ENCODE results near the gene CABLES1. TPM values are rescaled to one million over a fixed set of nuclear protein-coding genes. Genes with fewer than 3 reads are reported as not detected.

The CABLES1 gene
- polyA plus RNA-seq, 1 donor (not counting 4 experiments of a cell fraction or from before 2014, with no cell fraction given): 1.00 TPM

- Histone ChIP-seq H4K20me1 (ENCODE audit: control insufficient read depth, extremely low read depth, insufficient read depth, low read length) (no peaks in the 10 kb centered on the region), H3K36me3 (ENCODE audit: control insufficient read depth in 2 of 2, extremely low read depth in 1 of 2, insufficient read depth in 2 of 2, low read length in 2 of 2) (no peaks in the 10 kb centered on the region), H3K79me2 (ENCODE audit: control insufficient read depth, insufficient read depth, low read length) (no peaks in the 10 kb centered on the region), H3K4me1 (ENCODE audit: control insufficient read depth, extremely low read depth, insufficient read depth, low read length) (peaks cover 19% of the 10 kb centered on the region), H3K27me3 (ENCODE audit: control insufficient read depth, extremely low read depth, insufficient read depth, low read length) (no peaks in the 10 kb centered on the region), H3K9me3 (ENCODE audit: control insufficient read depth, low read depth, low read length) (no peaks in the 10 kb centered on the region), H2AFZ (ENCODE audit: control insufficient read depth, low read length) (no peak overlapping the region), H3K27ac (ENCODE audit: control insufficient read depth, insufficient read depth, low read length) (no peak overlapping the region), H3K4me3 (ENCODE audit: control insufficient read depth in 2 of 3, extremely low read depth in 1 of 3, insufficient read depth in 2 of 3, low read depth in 1 of 3, low read length in 3 of 3) (no peak overlapping the region), H3K9ac (ENCODE audit: control insufficient read depth, extremely low read depth, insufficient read depth, low read length) (no peak overlapping the region), H3K9me1 (ENCODE audit: control insufficient read depth, extremely low read depth, insufficient read depth, low read length) (no peaks in the 10 kb centered on the region), H3K4me2 (ENCODE audit: control insufficient read depth, extremely low read depth, insufficient read depth, low read depth, low read length) (no peak overlapping the region)
- DNase-seq (ENCODE audit: low read depth, low spot score): no peak
- FAIRE-seq: no peak
- TF ChIP-seq, protein P1, sequence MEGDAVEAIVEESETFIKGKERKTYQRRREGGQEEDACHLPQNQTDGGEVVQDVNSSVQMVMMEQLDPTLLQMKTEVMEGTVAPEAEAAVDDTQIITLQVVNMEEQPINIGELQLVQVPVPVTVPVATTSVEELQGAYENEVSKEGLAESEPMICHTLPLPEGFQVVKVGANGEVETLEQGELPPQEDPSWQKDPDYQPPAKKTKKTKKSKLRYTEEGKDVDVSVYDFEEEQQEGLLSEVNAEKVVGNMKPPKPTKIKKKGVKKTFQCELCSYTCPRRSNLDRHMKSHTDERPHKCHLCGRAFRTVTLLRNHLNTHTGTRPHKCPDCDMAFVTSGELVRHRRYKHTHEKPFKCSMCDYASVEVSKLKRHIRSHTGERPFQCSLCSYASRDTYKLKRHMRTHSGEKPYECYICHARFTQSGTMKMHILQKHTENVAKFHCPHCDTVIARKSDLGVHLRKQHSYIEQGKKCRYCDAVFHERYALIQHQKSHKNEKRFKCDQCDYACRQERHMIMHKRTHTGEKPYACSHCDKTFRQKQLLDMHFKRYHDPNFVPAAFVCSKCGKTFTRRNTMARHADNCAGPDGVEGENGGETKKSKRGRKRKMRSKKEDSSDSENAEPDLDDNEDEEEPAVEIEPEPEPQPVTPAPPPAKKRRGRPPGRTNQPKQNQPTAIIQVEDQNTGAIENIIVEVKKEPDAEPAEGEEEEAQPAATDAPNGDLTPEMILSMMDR (optimal IDR thresholded peaks at IDR 0.05 in 1 of 3, IDR thresholded peaks at IDR 0.05 in 1 of 3, conservative IDR thresholded peaks at IDR 0.05 in 1 of 3; ENCODE audit: extremely low read depth in 1 of 3, insufficient read depth in 2 of 3, low read length in 3 of 3): no peak
- TF ChIP-seq EZH2 (IDR thresholded peaks at IDR 0.05; ENCODE audit: low read length): no peak
- dilution Hi-C loops (cut with MboI; ENCODE audit: extremely low pct_ligation_motif_present, low sequenced_read_pairs): no loop called here
Measured at GRCh38 chr18:23227726-23228070, 92.4 kb downstream of the CABLES1 start.

- TF ChIP-seq, protein P1 (optimal IDR thresholded peaks at IDR 0.05 in 1 of 3, IDR thresholded peaks at IDR 0.05 in 1 of 3, conservative IDR thresholded peaks at IDR 0.05 in 1 of 3; ENCODE audit: extremely low read depth in 1 of 3, insufficient read depth in 2 of 3, low read length in 3 of 3): no peak
- no peak for TF ChIP-seq EZH2 (IDR thresholded peaks at IDR 0.05; ENCODE audit: low read length)
Measured at GRCh38 chr18:23228102-23229061, 93.1 kb downstream of the CABLES1 start.

More at GRCh38 chr18:23228102-23229061, 93.1 kb downstream of the CABLES1 start:
- Histone ChIP-seq H3K27ac (ENCODE audit: control insufficient read depth, insufficient read depth, low read length) (no peak overlapping the region), H3K4me2 (ENCODE audit: control insufficient read depth, extremely low read depth, insufficient read depth, low read depth, low read length) (no peak overlapping the region), H3K9me1 (ENCODE audit: control insufficient read depth, extremely low read depth, insufficient read depth, low read length) (no peaks in the 10 kb centered on the region), H3K4me1 (ENCODE audit: control insufficient read depth, extremely low read depth, insufficient read depth, low read length) (peaks cover 19% of the 10 kb centered on the region), H3K36me3 (ENCODE audit: control insufficient read depth in 2 of 2, extremely low read depth in 1 of 2, insufficient read depth in 2 of 2, low read length in 2 of 2) (no peaks in the 10 kb centered on the region), H3K79me2 (ENCODE audit: control insufficient read depth, insufficient read depth, low read length) (no peaks in the 10 kb centered on the region), H3K9ac (ENCODE audit: control insufficient read depth, extremely low read depth, insufficient read depth, low read length) (no peak overlapping the region), H3K4me3 (ENCODE audit: control insufficient read depth in 2 of 3, extremely low read depth in 1 of 3, insufficient read depth in 2 of 3, low read depth in 1 of 3, low read length in 3 of 3) (no peak overlapping the region), H3K9me3 (ENCODE audit: control insufficient read depth, low read depth, low read length) (no peaks in the 10 kb centered on the region), H3K27me3 (ENCODE audit: control insufficient read depth, extremely low read depth, insufficient read depth, low read length) (no peaks in the 10 kb centered on the region), H2AFZ (ENCODE audit: control insufficient read depth, low read length) (no peak overlapping the region), H4K20me1 (ENCODE audit: control insufficient read depth, extremely low read depth, insufficient read depth, low read length) (no peaks in the 10 kb centered on the region)
- DNase-seq (ENCODE audit: low read depth, low spot score): no peak
- dilution Hi-C loops (cut with MboI; ENCODE audit: extremely low pct_ligation_motif_present, low sequenced_read_pairs): no loop called here
- no peak for FAIRE-seq

Measured in keratinocyte (primary cell).